ENCODE measurements around the gene USP12. TPM values are rescaled to one million over a fixed set of nuclear protein-coding genes. Genes with fewer than 3 reads are reported as not detected.

USP12 gene
- total RNA-seq, 1 experiment from 2014 or later, result 20.6 TPM

DNA sequence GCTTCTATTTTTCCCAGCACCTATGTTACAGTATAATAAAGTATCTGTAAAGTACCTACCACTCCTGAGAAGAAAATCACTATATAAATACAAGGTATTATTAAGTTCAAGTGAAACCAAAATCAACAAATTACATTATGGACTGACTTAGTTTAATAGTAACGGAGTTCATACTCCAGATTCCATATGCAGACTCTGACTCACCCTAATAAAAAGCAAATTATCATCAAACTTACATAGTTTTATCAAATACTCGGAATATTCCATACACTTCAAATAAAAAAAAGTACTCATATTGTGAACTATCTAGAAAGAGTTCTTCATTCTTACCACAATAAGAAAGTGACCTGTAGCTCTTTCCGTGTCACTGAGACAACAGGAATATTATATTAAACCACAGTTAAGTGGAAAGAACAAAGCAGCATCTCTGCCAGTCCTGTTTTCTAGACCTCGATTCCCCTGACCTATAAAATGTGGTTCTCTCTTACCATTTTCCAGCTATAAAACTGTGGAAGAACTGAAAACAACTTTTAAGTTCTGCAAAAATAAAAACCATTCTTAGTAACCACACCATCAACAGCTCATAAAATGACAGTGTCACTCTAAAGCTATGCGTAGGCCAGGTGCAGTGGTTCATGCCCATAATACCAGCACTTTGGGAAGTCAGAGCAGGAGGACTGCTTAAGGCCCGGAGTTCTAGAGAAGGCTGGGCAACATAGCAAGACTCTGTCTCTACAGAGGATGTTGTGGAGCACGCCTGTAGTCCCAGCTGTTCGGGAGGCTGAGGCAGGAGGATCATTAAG lies 42.6 kb downstream of the USP12 start:
- ChIA-PET CTCF (interaction anchor here (0.6 to 1.1 kb wide), 3 partner anchors 144 to 766 kb away, joined by 3 to 4 read pairs (median 4); no protein-coding TSS in a partner anchor), POLR2A (interaction anchor here (0.6 to 2.4 kb wide), 5 partner anchors 10 to 105 kb away, joined by 3 to 7 read pairs (median 5); no protein-coding TSS in a partner anchor)
- no peak overlapping the region for H3K27ac Mint-ChIP-seq (ENCODE audit: low read depth, unreplicated experiment)
- H3K4me3 Mint-ChIP-seq (ENCODE audit: unreplicated experiment), result no peak overlapping the region
- TF ChIP-seq, protein P1, sequence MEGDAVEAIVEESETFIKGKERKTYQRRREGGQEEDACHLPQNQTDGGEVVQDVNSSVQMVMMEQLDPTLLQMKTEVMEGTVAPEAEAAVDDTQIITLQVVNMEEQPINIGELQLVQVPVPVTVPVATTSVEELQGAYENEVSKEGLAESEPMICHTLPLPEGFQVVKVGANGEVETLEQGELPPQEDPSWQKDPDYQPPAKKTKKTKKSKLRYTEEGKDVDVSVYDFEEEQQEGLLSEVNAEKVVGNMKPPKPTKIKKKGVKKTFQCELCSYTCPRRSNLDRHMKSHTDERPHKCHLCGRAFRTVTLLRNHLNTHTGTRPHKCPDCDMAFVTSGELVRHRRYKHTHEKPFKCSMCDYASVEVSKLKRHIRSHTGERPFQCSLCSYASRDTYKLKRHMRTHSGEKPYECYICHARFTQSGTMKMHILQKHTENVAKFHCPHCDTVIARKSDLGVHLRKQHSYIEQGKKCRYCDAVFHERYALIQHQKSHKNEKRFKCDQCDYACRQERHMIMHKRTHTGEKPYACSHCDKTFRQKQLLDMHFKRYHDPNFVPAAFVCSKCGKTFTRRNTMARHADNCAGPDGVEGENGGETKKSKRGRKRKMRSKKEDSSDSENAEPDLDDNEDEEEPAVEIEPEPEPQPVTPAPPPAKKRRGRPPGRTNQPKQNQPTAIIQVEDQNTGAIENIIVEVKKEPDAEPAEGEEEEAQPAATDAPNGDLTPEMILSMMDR (IDR thresholded peaks at IDR 0.05; ENCODE audit: unreplicated experiment), result no peak
- BruUV-seq (replicated peaks), result no TSS peak
- H3K4me1 Mint-ChIP-seq (ENCODE audit: insufficient read depth, unreplicated experiment), result peaks cover 27% of the 10 kb centered on the region
- H3K36me3 Mint-ChIP-seq (ENCODE audit: insufficient read depth, unreplicated experiment), result peaks cover 4% of the 10 kb centered on the region
- intact Hi-C loops (cut with micrococcal nuclease), result no loop called here
- no peak for DNase-seq (ENCODE audit: unreplicated experiment)
- no peaks in the 10 kb centered on the region for H3K27me3 Mint-ChIP-seq (ENCODE audit: insufficient read depth, unreplicated experiment)
- H3K9me3 Mint-ChIP-seq (ENCODE audit: unreplicated experiment), result no peaks in the 10 kb centered on the region

DNA sequence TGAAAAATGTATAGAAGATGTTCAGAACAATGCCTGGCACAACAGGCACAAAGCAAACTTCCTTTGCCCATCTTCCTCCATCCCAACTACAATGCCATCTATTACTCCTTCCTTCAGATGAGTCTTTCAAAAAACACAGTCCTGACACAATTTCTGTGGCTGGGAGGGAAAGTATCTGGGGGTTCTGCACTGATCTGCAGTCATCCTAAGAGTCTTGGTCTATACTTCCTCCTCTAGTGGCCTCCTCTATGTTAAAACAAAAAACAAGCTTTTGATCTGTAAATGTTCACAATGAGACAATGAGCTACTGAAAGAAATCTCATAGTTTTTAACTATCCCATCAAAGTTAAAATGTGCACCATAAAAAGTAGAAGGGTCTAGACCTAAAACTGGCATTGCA lies 44.8 kb downstream of the USP12 start:
- intact Hi-C loops (cut with micrococcal nuclease), result no loop called here
- Mint-ChIP-seq H3K27me3 (ENCODE audit: insufficient read depth, unreplicated experiment) (no peaks in the 10 kb centered on the region), H3K4me1 (ENCODE audit: insufficient read depth, unreplicated experiment) (peaks cover 13% of the 10 kb centered on the region), H3K27ac (ENCODE audit: low read depth, unreplicated experiment) (no peak overlapping the region), H3K36me3 (ENCODE audit: insufficient read depth, unreplicated experiment) (peaks cover 4% of the 10 kb centered on the region), H3K4me3 (ENCODE audit: unreplicated experiment) (no peak overlapping the region), H3K9me3 (ENCODE audit: unreplicated experiment) (peaks cover 8% of the 10 kb centered on the region)
- TF ChIP-seq, protein P1 (IDR thresholded peaks at IDR 0.05; ENCODE audit: unreplicated experiment), result no peak
- no TSS peak for BruUV-seq (replicated peaks)
- ChIA-PET CTCF (interaction anchor here (1.2 kb wide), 1 partner anchor 17 kb away, joined by 3 read pairs; no protein-coding TSS in a partner anchor), POLR2A (interaction anchor here (0.6 kb wide), 1 partner anchor 40 kb away, joined by 3 read pairs; no protein-coding TSS in a partner anchor)
- DNase-seq (ENCODE audit: unreplicated experiment), result no peak

DNA sequence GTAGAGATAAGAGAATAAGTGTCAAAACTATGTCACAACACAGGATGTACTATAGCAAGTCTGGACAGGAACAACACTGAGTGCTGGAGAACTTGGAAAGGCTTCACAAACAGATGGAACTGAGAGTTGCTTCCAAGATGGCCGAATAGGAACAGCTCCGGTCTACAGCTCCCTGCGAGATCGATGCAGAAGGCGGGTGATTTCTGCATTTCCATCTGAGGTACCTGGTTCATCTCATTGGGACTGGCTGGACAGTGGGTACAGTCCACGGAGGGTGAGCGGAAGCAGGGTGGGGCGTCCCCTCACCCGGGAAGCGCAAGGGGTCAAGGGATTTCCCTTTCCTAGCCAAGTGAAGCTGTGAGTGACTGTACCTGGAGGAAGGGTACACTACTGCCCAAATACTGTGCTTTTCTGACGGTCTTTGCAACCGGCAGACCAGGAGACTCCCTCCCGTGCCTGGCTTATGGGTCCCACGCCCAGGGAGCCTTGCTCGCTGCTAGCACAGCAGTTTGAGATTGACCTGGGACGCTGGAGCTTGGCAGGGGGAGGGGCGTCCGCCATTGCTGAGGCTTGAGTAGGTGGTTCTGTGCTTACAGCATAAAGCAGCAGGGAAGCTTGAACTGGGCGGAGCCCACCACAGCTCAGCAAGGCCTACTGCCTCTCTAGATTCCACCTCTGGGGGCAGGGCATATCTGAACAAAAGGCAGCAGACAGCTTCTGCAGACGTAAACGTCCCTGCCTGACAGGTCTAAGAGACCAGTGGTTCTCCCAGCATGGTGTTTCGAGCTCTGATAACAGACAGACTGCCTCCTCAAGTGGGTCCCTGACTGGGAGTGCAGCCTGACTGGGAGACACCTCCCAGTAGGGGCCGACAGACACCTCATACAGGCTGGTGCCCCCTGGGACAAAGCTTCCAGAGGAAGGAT lies 46.0 kb downstream of the USP12 start:
- TF ChIP-seq, protein P1 (IDR thresholded peaks at IDR 0.05; ENCODE audit: unreplicated experiment), result no peak
- intact Hi-C loops (cut with micrococcal nuclease), result no loop called here
- ChIA-PET CTCF (interaction anchor here (0.5 kb wide), 1 partner anchor 107 kb away, joined by 3 read pairs; no protein-coding TSS in a partner anchor), POLR2A (interaction anchor here (0.6 to 1.2 kb wide), 5 partner anchors 11 to 786 kb away, joined by 3 to 8 read pairs (median 3); no protein-coding TSS in a partner anchor)
- Mint-ChIP-seq H3K36me3 (ENCODE audit: insufficient read depth, unreplicated experiment) (peaks cover 4% of the 10 kb centered on the region), H3K27ac (ENCODE audit: low read depth, unreplicated experiment) (no peak overlapping the region), H3K27me3 (ENCODE audit: insufficient read depth, unreplicated experiment) (no peaks in the 10 kb centered on the region), H3K9me3 (ENCODE audit: unreplicated experiment) (peaks cover 8% of the 10 kb centered on the region), H3K4me1 (ENCODE audit: insufficient read depth, unreplicated experiment) (peaks cover 4% of the 10 kb centered on the region), H3K4me3 (ENCODE audit: unreplicated experiment) (no peak overlapping the region)
- peak; percentile 16 for DNase-seq (ENCODE audit: unreplicated experiment)
- BruUV-seq (replicated peaks), result no TSS peak
